Upper lobe of right lung (tissue), 1 donor: ENCODE results near the gene CHDH. TPM values are rescaled to one million over a fixed set of nuclear protein-coding genes. Genes with fewer than 3 reads are reported as not detected.

Experiments used
- ATAC-seq: fragments of 200-7000 bp; cut with Tn5 transposase; one replicate; pipeline ENCODE4 v1.9.1; 2020; ENCODE audit warnings: mild to moderate bottlenecking, moderate library complexity
- DNase-seq: peaks from one replicate; pipeline ENCODE4 v3.0.0-alpha.2; 2020
- H3K27ac ChIP-seq: fragments of 200-600 bp; one replicate; pipeline ENCODE4 v1.8.0; 2022
- H3K27me3 ChIP-seq: fragments of 200-600 bp; one replicate; pipeline ENCODE4 v1.8.0; 2022; ENCODE audit warnings: mild to moderate bottlenecking
- H3K36me3 ChIP-seq: fragments of 200-600 bp; one replicate; pipeline ENCODE4 v1.8.0; 2022
- H3K4me1 ChIP-seq: fragments of 200-600 bp; one replicate; pipeline ENCODE4 v1.8.0; 2022
- H3K4me3 ChIP-seq: fragments of 200-600 bp; one replicate; pipeline ENCODE4 v1.8.0; 2022; ENCODE audit warnings: mild to moderate bottlenecking
- H3K9me3 ChIP-seq: fragments of 200-600 bp; one replicate; pipeline ENCODE4 v1.8.0; 2022
- CTCF ChIP-seq: fragments of 200-600 bp; IDR thresholded peaks from one replicate; pipeline ENCODE4 v1.8.0; 2022; ENCODE audit warnings: antibody characterized with exemption
- intact Hi-C: fragments of 100-400 bp; cut with DNase I; formaldehyde crosslinking; loops from one replicate; pipeline ENCODE4 v1.11.0; 2022
- total RNA-seq: library from RNA; stranded (reverse); fragmentation: NEBNext Ultra II Directional; extraction: Animal tissue kit (Norgen Biotek cat#: 25700); gene quantifications from one replicate; pipeline ENCODE4 v1.2.1, GENCODE V29; 2021
- donor health status: DM: no; HTN: yes; CAD: no; lungs with severe emphysema.

The CHDH gene
- total RNA-seq, 1 donor from 2014 or later: 10.9 TPM

- no peak overlapping the region for H3K4me3 ChIP-seq
- TF ChIP-seq CTCF: no peak
- DNase-seq (no peak), ATAC-seq (peak; percentile 46)
- H3K9me3 ChIP-seq: no peaks in the 10 kb centered on the region
- no peaks in the 10 kb centered on the region for H3K27me3 ChIP-seq
- no peak overlapping the region for H3K27ac ChIP-seq
- H3K4me1 ChIP-seq: no peaks in the 10 kb centered on the region
- intact Hi-C loops: no loop called here
- no peaks in the 10 kb centered on the region for H3K36me3 ChIP-seq
Measured at GRCh38 chr3:53828581-53828980, 17.6 kb downstream of the CHDH start.

- H3K4me1 ChIP-seq: no peaks in the 10 kb centered on the region
- H3K27me3 ChIP-seq: no peaks in the 10 kb centered on the region
- H3K9me3 ChIP-seq: no peaks in the 10 kb centered on the region
- DNase-seq (no peak), ATAC-seq (no peak)
- H3K27ac ChIP-seq: no peak overlapping the region
- no peaks in the 10 kb centered on the region for H3K36me3 ChIP-seq
- H3K4me3 ChIP-seq: no peak overlapping the region
- intact Hi-C loops: no loop called here
- TF ChIP-seq CTCF: no peak
Measured at GRCh38 chr3:53826048-53826447, 20.2 kb downstream of the CHDH start.

GRCh38 chr3:53824795-53825194 lies 21.4 kb downstream of the CHDH start:
- H3K9me3 ChIP-seq: no peaks in the 10 kb centered on the region
- no peak overlapping the region for H3K4me3 ChIP-seq
- H3K27me3 ChIP-seq: no peaks in the 10 kb centered on the region
- no peaks in the 10 kb centered on the region for H3K36me3 ChIP-seq
- no peak overlapping the region for H3K27ac ChIP-seq
- H3K4me1 ChIP-seq: no peaks in the 10 kb centered on the region
- no peak for TF ChIP-seq CTCF
- DNase-seq (no peak), ATAC-seq (no peak)
- intact Hi-C loops: no loop called here

GRCh38 chr3:53823956-53824657 lies 22.1 kb downstream of the CHDH start:
- Histone ChIP-seq H3K9me3 (no peaks in the 10 kb centered on the region), H3K27ac (no peak overlapping the region), H3K4me3 (no peak overlapping the region), H3K27me3 (no peaks in the 10 kb centered on the region), H3K4me1 (no peaks in the 10 kb centered on the region), H3K36me3 (no peaks in the 10 kb centered on the region)
- no peak for TF ChIP-seq CTCF
- intact Hi-C loops: no loop called here
- DNase-seq (no peak), ATAC-seq (no peak)

- DNase-seq (peak; percentile 62), ATAC-seq (no peak)
- no peaks in the 10 kb centered on the region for H3K9me3 ChIP-seq
- TF ChIP-seq CTCF: no peak
- no peak overlapping the region for H3K27ac ChIP-seq
- no peaks in the 10 kb centered on the region for H3K27me3 ChIP-seq
- H3K4me3 ChIP-seq: no peak overlapping the region
- intact Hi-C loops: no loop called here
- no peaks in the 10 kb centered on the region for H3K4me1 ChIP-seq
- H3K36me3 ChIP-seq: peaks cover 8% of the 10 kb centered on the region
Measured at GRCh38 chr3:53823026-53823955, 22.9 kb downstream of the CHDH start.
